H9 (cell line): ENCODE data around the gene ALDH1A1. TPM values are rescaled to one million over a fixed set of nuclear protein-coding genes. Genes with fewer than 3 reads are reported as not detected.

Source experiments
- DNase-seq: peaks from one replicate; pipeline ENCODE4 v3.0.0-alpha.2; 2017
- H2AFZ ChIP-seq: one replicate; pipeline ENCODE4 v1.6.1; 2013; ENCODE audit warnings: mild to moderate bottlenecking, low read length, control low read depth, moderate library complexity
- H2AK5ac ChIP-seq: 2 replicates; pipeline ENCODE4 v1.6.1; 2013; ENCODE audit warnings: low read length, control low read depth, mixed read lengths; ENCODE audit not compliant: insufficient read length
- H2BK120ac ChIP-seq: one replicate; pipeline ENCODE4 v1.6.1; 2013; ENCODE audit warnings: low read depth, mild to moderate bottlenecking, low read length, control low read depth, inconsistent platforms; ENCODE audit not compliant: poor library complexity, severe bottlenecking
- H2BK12ac ChIP-seq: 2 replicates; pipeline ENCODE4 v1.6.1; 2013; ENCODE audit warnings: low read length, control low read depth, mixed read lengths, low read depth; ENCODE audit not compliant: insufficient read length
- H2BK15ac ChIP-seq: 2 replicates; pipeline ENCODE4 v1.6.1; 2013; ENCODE audit warnings: low read depth, low read length, control low read depth
- H2BK20ac ChIP-seq: one replicate; pipeline ENCODE4 v1.6.1; 2013; ENCODE audit warnings: low read depth, mild to moderate bottlenecking, low read length, control low read depth, inconsistent platforms; ENCODE audit not compliant: poor library complexity, severe bottlenecking
- H2BK5ac ChIP-seq: 2 replicates; pipeline ENCODE4 v1.6.1; 2013; ENCODE audit warnings: low read length, control low read depth, mixed read lengths; ENCODE audit not compliant: insufficient read length
- H3K14ac ChIP-seq: 2 replicates; pipeline ENCODE4 v1.6.1; 2013; ENCODE audit warnings: low read length, control low read depth; ENCODE audit not compliant: insufficient read depth
- H3K18ac ChIP-seq: 2 replicates; pipeline ENCODE4 v1.6.1; 2013; ENCODE audit warnings: low read depth, mild to moderate bottlenecking, mixed read lengths, low read length, control low read depth; ENCODE audit not compliant: insufficient read length
- H3K23ac ChIP-seq: 2 replicates; pipeline ENCODE4 v1.6.1; 2013; ENCODE audit warnings: low read length, control low read depth, mixed read lengths, low read depth; ENCODE audit not compliant: insufficient read length
- H3K23me2 ChIP-seq: 2 replicates; pipeline ENCODE4 v1.6.1; 2013; ENCODE audit warnings: low read depth, mild to moderate bottlenecking, mixed read lengths, low read length, control low read depth; ENCODE audit not compliant: insufficient read length, poor library complexity, severe bottlenecking
- H3K27ac ChIP-seq: 2 replicates; pipeline ENCODE4 v1.5.1; 2013; ENCODE audit warnings: low read length, control low read depth, mixed read lengths, low read depth; ENCODE audit not compliant: insufficient read length
- H3K27me3 ChIP-seq: 2 replicates; pipeline ENCODE4 v1.6.1; 2013; ENCODE audit warnings: low read length, control low read depth, inconsistent platforms; ENCODE audit not compliant: insufficient read depth
- H3K4ac ChIP-seq: 2 replicates; pipeline ENCODE4 v1.6.1; 2013; ENCODE audit warnings: low read depth, mild to moderate bottlenecking, control low read depth, inconsistent platforms, low read length, moderate library complexity
- H3K4me1 ChIP-seq: 2 replicates; pipeline ENCODE4 v1.6.1; 2013; ENCODE audit warnings: low read length, control low read depth, inconsistent platforms; ENCODE audit not compliant: insufficient read depth
- H3K4me2 ChIP-seq: 2 replicates; pipeline ENCODE4 v1.6.1; 2013; ENCODE audit warnings: low read length, control low read depth, mixed read lengths; ENCODE audit not compliant: insufficient read length, insufficient read depth
- H3K56ac ChIP-seq: 2 replicates; pipeline ENCODE4 v1.6.1; 2013; ENCODE audit warnings: low read depth, mild to moderate bottlenecking, mixed read lengths, low read length, control low read depth; ENCODE audit not compliant: insufficient read length
- H3K79me1 ChIP-seq: 2 replicates; pipeline ENCODE4 v1.6.1; 2013; ENCODE audit warnings: low read depth, mild to moderate bottlenecking, moderate library complexity, low read length, control low read depth, inconsistent platforms; ENCODE audit not compliant: insufficient read depth, poor library complexity, severe bottlenecking
- H3K79me2 ChIP-seq: 2 replicates; pipeline ENCODE4 v1.6.1; 2013; ENCODE audit warnings: low read length, control low read depth, inconsistent platforms; ENCODE audit not compliant: insufficient read depth
- H3K9ac ChIP-seq: 2 replicates; pipeline ENCODE4 v1.6.1; 2013; ENCODE audit warnings: low read length, control low read depth, mixed read lengths; ENCODE audit not compliant: insufficient read length; ENCODE audit errors: extremely low read depth
- H3K9me3 ChIP-seq: one replicate; pipeline ENCODE4 v1.6.1; 2013; ENCODE audit warnings: low read depth, low read length, inconsistent platforms; ENCODE audit not compliant: control insufficient read depth
- H3T11ph ChIP-seq: one replicate; pipeline ENCODE4 v1.6.1; 2013; ENCODE audit warnings: mild to moderate bottlenecking, low read length, control low read depth, inconsistent platforms
- H4K20me1 ChIP-seq: one replicate; pipeline ENCODE4 v1.6.1; 2013; ENCODE audit not compliant: control insufficient read depth, insufficient read length, insufficient read depth
- H4K5ac ChIP-seq: 2 replicates; pipeline ENCODE4 v1.6.1; 2013; ENCODE audit warnings: low read depth, mild to moderate bottlenecking, mixed read lengths, low read length, control low read depth; ENCODE audit not compliant: insufficient read length
- H4K8ac ChIP-seq: replicated peaks from 2 replicates; pipeline ENCODE4 v1.6.1; 2013; ENCODE audit warnings: low read length, control low read depth, mixed read lengths, low read depth; ENCODE audit not compliant: insufficient read length
- H4K91ac ChIP-seq: 2 replicates; pipeline ENCODE4 v1.6.1; 2013; ENCODE audit warnings: low read depth, mild to moderate bottlenecking, moderate library complexity, mixed read lengths, low read length, control low read depth; ENCODE audit not compliant: insufficient read length
- H3K27ac Mint-ChIP-seq, 3 experiments: 2 replicates in 2 of 3; 3 replicates in 1 of 3; pipeline ENCODE4 v1.8.0; 2020 to 2021; ENCODE audit warnings: mixed read lengths in 3 of 3, mild to moderate bottlenecking in 1 of 3, moderate library complexity in 1 of 3
- H3K27me3 Mint-ChIP-seq: 2 replicates; pipeline ENCODE4 v1.8.0; 2021; ENCODE audit warnings: low read depth, mild to moderate bottlenecking, moderate library complexity, mixed read lengths
- H3K36me3 Mint-ChIP-seq, 3 experiments: 2 replicates in 2 of 3; 3 replicates in 1 of 3; pipeline ENCODE4 v1.8.0; 2020 to 2021; ENCODE audit warnings: low read depth in 3 of 3, mixed read lengths in 3 of 3; ENCODE audit not compliant: insufficient read depth in 1 of 3
- H3K4me1 Mint-ChIP-seq, 2 experiments: 2 replicates each; pipeline ENCODE4 v1.8.0; 2020; ENCODE audit warnings: mixed read lengths in 2 of 2
- H3K4me3 Mint-ChIP-seq, 2 experiments: 2 replicates in 1 of 2; 3 replicates in 1 of 2; pipeline ENCODE4 v1.8.0; 2020 to 2021; ENCODE audit warnings: mild to moderate bottlenecking in 2 of 2, mixed read lengths in 2 of 2, moderate library complexity in 1 of 2
- H3K9me3 Mint-ChIP-seq, 2 experiments: 2 replicates in 1 of 2; 3 replicates in 1 of 2; pipeline ENCODE4 v1.8.0; 2020; ENCODE audit warnings: mild to moderate bottlenecking in 2 of 2, mixed read lengths in 2 of 2, moderate library complexity in 1 of 2
- CTCF ChIP-seq: fragments of 200-600 bp; sonication (generic); conservative IDR thresholded peaks from 3 replicates; pipeline ENCODE4 v1.8.0; 2021; ENCODE audit warnings: antibody characterized with exemption, mild to moderate bottlenecking
- WGBS: extraction: QIAGEN DNeasy Blood & Tissue Kit; methylation state at CpG from one replicate; pipeline ENCODE4 v1.1.7; 2013; ENCODE audit warnings: missing lambda C conversion rate, low lambda C conversion rate, mixed read lengths; ENCODE audit not compliant: insufficient read length; ENCODE audit errors: extremely low coverage; 5-methylcytosine and 5-hydroxymethylcytosine counted together
- total RNA-seq: library from RNA; stranded (reverse); gene quantifications from 2 replicates; pipeline ENCODE4 v1.2.1, GENCODE V29; 2021

The ALDH1A1 gene
- total RNA-seq, 1 experiment from 2014 or later = 1.1 TPM

DNA sequence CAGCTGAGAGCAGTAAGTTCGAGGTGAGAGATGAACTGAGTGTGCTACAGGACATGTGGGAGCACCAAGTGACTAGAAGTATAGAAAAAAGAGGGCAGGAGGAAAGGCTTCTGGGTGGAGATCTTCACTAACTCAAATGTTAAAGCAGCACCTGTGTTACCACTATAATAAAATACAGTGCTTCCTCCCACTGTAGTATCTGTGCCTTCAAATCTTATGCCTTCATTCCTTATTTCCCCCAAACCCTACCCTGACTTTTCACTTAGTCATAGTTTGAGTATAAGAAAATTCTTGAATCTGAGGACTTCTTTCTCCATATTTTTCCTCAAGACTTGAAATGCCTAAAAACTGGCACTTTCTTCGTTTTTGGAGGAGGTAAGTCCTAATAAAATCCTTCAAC, 61.8 kb downstream of the ALDH1A1 start:
- Histone ChIP-seq H4K5ac (no peak overlapping the region), H3K27me3 (no peaks in the 10 kb centered on the region), H3T11ph (no peak overlapping the region), H2BK15ac (no peak overlapping the region), H2AFZ (no peak overlapping the region), H2BK12ac (no peak overlapping the region), H2BK20ac (no peak overlapping the region), H4K91ac (no peak overlapping the region), H3K56ac (no peak overlapping the region), H3K18ac (no peak overlapping the region), H3K4me2 (no peak overlapping the region), H3K79me2 (no peaks in the 10 kb centered on the region), H3K14ac (no peak overlapping the region), H3K23ac (no peak overlapping the region), H3K4me1 (no peaks in the 10 kb centered on the region), H2AK5ac (no peak overlapping the region), H3K9me3 (no peaks in the 10 kb centered on the region), H3K9ac (no peak overlapping the region), H4K20me1 (no peaks in the 10 kb centered on the region), H2BK5ac (no peak overlapping the region), H3K23me2 (no peaks in the 10 kb centered on the region), H3K4ac (no peak overlapping the region), H4K8ac (no peak overlapping the region), H2BK120ac (no peak overlapping the region), H3K79me1 (no peaks in the 10 kb centered on the region), H3K27ac (no peak overlapping the region)
- DNase-seq = no peak
- H3K4me1 Mint-ChIP-seq = no peaks in the 10 kb centered on the region
- H3K27ac Mint-ChIP-seq = no peak overlapping the region
- peaks cover 3 to 8% (median 8%) of the 10 kb centered on the region in 3 experiments; a peak in 3 of 7 replicates for H3K36me3 Mint-ChIP-seq
- no peak overlapping the region for H3K4me3 Mint-ChIP-seq
- peaks cover 4 to 5% of the 10 kb centered on the region in 2 experiments; a peak in 4 of 5 replicates for H3K9me3 Mint-ChIP-seq
- TF ChIP-seq CTCF = no peak
- no peaks in the 10 kb centered on the region; the same call in none of the 2 replicates for H3K27me3 Mint-ChIP-seq
- no CpG with 5 or more reads among the region's 2 CpGs for WGBS
